ENCODE measurements around the gene IRF5.

GRCh38 chr7:128951296-128951695, 13.6 kb downstream of the IRF5 start:
- TF ChIP-seq CTCF (IDR thresholded peaks at IDR 0.05; ENCODE audit: poor library complexity, severe bottlenecking) (no peak), EP300 (conservative IDR thresholded peaks at IDR 0.05; ENCODE audit: poor library complexity, severe bottlenecking) (no peak), REST (IDR thresholded peaks at IDR 0.05; ENCODE audit: borderline replicate concordance) (no peak), POLR2AphosphoS5 (IDR thresholded peaks at IDR 0.05) (no peak), RAD21 (conservative IDR thresholded peaks at IDR 0.05) (no peak)

All from neural cell (in vitro differentiated cells).